Ramos (cell line): ENCODE data around the gene TMEM108.

Experiments
- in situ Hi-C: fragments of 300-500 bp; cut with MboI; formaldehyde crosslinking; loops from one replicate; pipeline ENCODE4 v1.14.3; 2022; ENCODE audit warnings: low sequenced_read_pairs; ENCODE audit not compliant: unreplicated experiment

TMEM108 gene

DNA sequence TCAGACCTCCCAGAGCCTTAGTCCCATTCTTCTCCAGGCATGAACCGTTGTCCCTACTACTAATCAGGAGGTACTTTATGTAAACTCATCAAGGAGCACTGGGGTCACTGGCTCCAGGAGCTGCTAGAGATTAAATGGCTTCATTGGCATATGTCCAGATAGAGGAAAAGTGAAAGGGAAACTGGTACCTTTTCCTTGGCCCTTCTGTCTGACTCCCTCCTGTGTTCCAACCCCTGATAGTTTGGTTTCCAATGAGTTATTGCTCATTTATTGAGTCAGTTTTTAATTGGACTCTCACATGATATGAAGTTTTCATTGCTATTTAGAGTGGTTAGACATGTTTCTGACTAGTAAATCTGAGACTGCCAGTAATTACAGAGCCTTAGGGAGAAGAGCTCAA, 231.2 kb downstream of the TMEM108 start:
- in situ Hi-C loops = no loop called here

DNA sequence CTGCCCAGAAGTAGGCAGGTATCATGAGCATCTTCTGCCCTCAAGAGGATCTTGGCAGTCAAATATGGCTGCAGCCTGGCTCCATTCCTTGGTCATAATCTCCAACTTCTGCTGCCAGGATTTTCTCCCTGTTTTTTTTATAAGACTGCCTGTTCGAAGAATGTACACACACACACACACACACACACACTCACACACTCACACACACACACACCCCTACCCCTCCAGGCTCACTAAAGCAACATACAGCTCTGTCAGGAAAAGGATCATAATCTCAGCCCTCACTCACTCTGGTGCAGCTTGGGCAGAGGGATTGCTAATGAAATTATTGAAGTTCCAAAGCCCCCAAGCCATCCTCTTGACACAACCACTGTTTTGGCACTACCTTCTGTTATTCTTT, 232.4 kb downstream of the TMEM108 start:
- in situ Hi-C loops = no loop called here

DNA sequence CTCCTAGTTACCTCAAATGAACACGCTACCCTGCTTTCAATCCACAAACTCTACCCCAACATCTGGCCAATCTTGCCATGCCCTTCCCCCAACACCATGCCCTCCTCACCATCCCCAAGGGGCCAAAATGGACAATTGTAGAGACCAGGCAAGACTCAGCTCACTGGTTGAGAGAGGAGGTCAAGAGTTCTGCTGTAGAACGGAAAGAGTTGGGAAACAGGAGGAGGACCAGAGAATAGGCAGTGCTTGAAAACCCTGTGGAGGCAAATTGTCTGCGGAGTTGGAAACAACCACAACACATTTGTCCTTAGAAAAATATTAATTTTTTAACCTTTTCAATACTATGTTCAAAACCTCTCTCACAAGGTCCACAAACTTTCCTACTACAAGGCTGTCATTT, 232.9 kb downstream of the TMEM108 start:
- in situ Hi-C loops = no loop called here

- in situ Hi-C loops = no loop called here
Observed at GRCh38 chr3:133271539-133271938, 233.3 kb downstream of the TMEM108 start.

DNA sequence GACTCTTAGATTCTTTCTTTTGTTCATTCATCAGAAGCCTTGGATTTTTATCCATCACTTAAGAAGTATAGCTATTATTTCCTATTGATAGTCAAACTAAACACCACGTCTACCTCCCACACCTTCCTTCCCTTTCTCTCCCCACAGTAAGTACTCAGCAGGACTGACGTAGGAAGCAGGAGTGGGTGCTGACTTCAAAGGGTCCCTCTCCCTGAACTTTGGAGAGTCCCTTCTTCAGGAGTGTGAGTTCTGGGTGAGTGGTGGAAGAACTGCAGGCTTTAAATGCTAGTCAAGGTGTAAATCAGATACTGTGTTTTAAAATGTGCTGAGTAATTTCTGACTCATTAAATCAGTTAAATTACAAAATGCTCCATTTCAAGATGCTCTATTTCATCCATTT, 235.2 kb downstream of the TMEM108 start:
- in situ Hi-C loops = no loop called here

GRCh38 chr3:133274477-133274876, 236.3 kb downstream of the TMEM108 start:
- in situ Hi-C loops = no loop called here

DNA sequence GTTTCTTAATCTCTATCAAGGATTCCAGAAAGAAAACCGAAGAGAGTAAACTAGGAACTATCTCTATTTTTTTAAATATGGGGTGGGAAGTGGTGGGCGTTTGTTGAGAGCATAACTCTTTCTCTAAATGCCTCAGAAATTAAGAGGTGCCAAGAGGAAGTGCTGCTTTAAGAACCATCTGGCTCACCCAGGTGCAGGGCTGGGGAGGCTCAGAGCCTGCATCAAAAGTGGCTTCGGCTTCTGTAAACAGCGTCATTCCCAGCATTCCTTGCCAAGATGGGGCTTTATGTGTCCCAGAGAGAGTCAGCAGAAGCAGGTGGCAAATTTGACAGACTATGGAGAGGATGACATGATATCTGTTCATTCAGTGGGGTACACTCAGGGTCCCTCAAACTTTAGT, 238.4 kb downstream of the TMEM108 start:
- in situ Hi-C loops = no loop called here

DNA sequence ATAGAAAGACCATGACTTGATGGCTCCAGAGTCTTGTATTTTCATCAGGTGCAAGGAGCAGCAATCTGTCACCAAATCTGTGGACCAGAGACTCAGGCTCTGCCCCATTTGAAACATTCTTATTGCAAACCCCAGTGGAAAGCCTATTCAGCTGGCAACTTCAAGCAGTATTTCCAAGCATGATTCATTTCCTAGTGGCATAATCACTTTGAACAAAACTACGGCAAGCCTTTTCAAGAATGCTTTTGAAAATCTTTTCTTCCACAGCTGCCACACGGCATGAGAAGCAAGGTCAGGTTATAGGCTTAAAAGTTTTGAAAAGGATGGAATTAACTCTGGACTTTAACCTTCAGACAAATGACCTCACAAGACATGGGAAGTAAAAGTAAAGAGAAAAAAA, 239.6 kb downstream of the TMEM108 start:
- in situ Hi-C loops = no loop called here

DNA sequence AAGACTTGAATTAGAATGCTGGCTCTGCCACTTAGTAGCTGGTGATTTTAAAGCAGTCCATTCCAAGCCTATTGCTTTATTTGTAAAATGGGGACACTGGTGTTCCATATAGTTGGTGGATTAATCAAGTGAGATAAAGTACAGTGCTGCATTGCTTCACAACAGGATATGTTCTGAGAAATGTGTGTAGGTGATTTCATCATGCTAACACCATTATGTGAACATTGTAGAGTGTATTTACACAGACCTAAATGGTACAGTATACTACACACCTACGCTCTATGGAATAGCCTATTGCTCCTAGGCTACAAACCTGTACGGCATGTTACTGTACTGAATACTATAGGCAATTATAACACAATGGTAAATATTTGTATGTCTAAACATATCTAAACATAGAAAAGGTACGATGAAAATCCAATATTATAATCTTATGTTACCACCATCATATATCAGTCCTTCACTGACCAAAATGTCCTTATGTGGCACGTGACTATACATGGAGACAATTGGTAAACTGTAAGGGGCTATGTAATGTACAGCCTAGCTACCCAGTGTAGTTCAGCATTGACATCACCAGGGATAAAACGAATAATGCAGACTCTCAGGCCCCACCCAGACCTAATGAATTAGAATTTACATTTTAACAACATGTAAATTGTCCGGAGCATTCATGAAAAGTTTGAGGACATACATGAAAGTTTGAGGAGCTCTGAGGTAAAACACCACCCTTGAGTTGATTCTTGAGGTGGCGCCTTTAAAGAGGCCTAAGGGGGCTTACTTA, 240.3 kb downstream of the TMEM108 start:
- in situ Hi-C loops = no loop called here

DNA sequence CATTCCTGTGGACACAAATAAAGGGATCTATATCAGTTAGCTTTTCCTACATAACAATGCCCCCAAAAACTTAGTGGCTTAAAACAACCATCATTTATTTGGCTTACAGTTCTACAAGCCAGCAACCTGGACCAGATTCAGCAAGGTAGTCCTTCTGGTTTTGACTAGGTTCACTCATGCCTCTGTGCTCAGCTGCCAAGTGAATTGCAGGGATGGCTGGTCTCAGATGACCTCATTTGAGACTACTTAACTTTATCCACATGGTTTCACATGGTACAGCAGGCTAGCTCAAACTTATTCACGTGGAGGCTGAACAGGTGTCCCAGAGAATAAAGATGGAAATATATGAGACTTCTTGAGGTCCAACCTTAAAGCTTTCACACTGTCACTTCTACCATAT, 242.4 kb downstream of the TMEM108 start:
- in situ Hi-C loops = no loop called here

GRCh38 chr3:133282236-133282635, 244.0 kb downstream of the TMEM108 start:
- in situ Hi-C loops = no loop called here

DNA sequence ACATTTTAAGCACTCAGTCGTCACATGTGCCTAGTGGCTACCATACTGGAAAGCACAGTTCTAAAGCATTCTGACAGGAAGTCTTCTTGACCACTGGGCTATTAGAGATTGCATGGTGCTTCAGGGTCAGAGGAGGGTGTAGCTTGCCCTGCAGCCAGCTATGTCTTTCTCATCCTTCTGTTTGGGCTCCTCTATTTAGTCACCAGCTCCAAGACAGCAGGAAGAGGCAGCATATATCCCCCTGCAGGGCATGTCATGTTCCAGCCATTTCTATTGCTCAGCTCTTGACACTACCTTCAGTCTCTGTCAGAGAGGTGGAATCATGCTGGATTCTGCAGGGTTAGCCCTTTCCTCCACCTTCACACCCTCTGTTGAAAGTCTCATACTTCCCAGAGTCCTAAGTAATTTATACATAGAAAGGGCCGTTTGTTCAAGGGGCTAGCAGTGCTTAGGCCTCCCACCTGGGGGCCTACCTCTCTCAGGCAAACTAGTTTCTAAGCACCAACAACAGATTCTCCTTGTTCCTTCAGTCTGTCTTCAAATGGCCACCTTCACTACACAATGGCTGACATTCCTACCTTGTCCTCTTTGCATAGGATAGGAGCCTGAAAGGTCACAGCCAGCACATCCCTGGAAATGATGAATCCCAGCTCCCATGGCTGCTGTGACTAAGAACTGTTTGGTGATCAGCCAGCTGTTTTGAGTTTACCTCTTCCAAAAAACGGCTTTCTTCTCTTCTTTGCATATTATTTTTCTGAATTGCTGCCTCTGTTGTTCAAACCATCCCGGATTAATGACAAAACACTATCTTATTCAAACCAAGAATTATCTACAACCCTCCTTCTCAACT, 246.0 kb downstream of the TMEM108 start:
- in situ Hi-C loops = no loop called here

DNA sequence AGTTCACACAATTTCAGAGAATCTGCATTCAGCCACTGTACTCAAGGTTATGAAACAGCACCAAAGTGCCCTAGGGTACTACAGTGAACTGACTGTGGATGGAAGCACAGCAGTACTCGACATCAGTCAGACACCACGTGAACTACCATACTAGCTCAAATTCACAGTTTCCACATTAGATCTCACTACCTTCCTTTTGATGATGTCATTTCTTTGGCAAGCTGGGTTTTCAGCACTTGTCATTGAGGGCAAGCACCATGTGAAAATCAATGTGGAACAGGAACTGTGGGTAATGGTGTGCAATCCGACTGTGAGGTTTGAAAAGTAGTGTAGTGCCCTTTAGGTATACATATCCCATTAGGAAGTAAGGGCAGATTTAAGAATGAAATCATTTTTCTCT, 251.1 kb downstream of the TMEM108 start:
- in situ Hi-C loops = no loop called here

GRCh38 chr3:133292296-133292695, 254.1 kb downstream of the TMEM108 start:
- in situ Hi-C loops = no loop called here

DNA sequence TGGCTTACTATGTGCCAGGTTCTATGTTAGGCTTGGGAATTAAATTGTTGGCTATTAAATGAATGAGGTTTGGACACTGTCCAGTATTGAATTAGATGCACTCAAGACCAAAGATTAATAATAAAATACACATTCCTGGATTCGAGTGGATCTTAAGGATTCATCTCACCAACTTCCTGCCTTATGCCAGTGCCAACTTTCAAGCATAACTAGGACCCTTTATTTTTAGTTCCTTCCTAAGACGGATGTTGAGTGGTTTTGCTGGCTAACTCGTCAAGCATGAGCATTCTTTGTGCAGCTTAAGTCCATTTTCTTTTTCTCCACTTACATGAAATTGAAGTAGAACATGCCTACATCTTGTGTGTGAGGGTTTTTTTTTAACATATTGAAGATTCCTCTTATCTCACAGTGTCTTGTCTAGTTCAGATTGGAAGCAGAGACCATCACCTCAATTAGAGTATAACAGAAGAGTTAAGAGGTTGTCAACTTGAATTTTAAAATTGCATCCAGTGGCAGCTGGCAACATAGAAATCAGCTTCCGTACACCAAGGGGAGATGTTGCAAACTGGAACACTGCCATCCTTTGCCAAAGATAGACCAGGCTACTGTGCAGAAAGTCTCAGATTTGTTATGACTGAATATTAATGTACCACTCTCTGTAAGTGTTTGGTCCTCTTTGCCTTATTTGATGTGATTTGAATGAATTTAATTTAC, 255.4 kb downstream of the TMEM108 start:
- in situ Hi-C loops = no loop called here

GRCh38 chr3:133294253-133294652, 256.1 kb downstream of the TMEM108 start:
- in situ Hi-C loops = no loop called here

- in situ Hi-C loops = no loop called here
Observed at GRCh38 chr3:133295199-133295901, 257.2 kb downstream of the TMEM108 start.

- in situ Hi-C loops = no loop called here
Observed at GRCh38 chr3:133295944-133296917, 258.0 kb downstream of the TMEM108 start.

- in situ Hi-C loops = no loop called here
Observed at GRCh38 chr3:133296981-133297380, 258.8 kb downstream of the TMEM108 start.
